Ureter (tissue), 1 donor: ENCODE measurements around the gene INMT. TPM values are rescaled to one million over a fixed set of nuclear protein-coding genes. Genes with fewer than 3 reads are reported as not detected.
A peak's percentile ranks its signal among the peaks of the same experiment; 100 is the strongest.

Experiments used
- DNase-seq: peaks from one replicate; pipeline ENCODE4 v3.0.0-alpha.2; 2020; ENCODE audit warnings: low spot score
- total RNA-seq: library from RNA; stranded (reverse); gene quantifications from one replicate; pipeline ENCODE4 v1.2.4, GENCODE V29; 2023
- donor health status: DM: yes; HTN: yes; CAD: no.

The INMT gene
- total RNA-seq, 1 donor from 2014 or later, result 31.4 TPM

DNA sequence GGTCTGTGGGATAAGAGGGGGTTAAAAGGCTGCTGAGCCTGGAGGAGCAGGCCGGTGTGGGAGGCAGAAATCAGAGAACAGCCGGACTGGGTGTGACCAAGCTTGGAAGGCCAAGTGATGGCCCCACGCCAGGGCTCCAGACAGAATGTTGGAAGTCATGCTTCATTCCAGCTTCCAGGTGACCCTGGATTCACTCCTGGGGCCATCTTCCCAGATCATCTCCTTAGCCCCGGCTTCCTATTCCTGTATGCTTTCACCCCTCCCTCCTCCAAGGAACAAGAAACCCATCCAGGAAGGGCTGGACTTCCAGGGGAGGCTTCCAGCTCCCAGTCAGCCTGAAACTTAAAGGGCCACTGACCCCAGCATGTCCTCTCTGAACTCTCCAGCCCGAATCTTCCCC, 1.0 kb downstream of the INMT start:
- DNase-seq, result peak; percentile 73

DNA sequence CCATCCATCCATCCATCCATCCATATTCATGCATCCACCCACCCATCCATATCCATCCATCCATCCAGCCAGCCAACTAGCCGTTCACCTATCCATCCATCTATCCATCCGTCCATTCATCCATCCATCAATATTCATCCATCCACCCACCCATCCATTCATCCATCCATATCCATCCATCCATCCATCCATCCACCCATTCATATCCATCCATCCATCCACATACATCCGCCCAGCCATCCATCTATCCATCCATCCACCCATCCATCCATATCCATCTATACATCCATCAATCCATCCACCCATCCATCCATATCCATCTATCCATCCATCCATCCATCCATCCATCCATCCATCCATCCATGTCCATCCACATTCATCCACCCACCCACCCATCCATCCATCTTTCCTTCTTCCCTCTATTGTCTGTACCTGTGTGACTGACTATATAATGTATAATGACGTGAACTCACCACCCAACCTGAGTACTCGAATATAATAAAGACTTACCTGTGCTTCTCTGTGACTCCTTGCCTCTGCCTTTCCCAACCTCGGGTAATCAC, 2.5 kb downstream of the INMT start:
- no peak for DNase-seq

DNA sequence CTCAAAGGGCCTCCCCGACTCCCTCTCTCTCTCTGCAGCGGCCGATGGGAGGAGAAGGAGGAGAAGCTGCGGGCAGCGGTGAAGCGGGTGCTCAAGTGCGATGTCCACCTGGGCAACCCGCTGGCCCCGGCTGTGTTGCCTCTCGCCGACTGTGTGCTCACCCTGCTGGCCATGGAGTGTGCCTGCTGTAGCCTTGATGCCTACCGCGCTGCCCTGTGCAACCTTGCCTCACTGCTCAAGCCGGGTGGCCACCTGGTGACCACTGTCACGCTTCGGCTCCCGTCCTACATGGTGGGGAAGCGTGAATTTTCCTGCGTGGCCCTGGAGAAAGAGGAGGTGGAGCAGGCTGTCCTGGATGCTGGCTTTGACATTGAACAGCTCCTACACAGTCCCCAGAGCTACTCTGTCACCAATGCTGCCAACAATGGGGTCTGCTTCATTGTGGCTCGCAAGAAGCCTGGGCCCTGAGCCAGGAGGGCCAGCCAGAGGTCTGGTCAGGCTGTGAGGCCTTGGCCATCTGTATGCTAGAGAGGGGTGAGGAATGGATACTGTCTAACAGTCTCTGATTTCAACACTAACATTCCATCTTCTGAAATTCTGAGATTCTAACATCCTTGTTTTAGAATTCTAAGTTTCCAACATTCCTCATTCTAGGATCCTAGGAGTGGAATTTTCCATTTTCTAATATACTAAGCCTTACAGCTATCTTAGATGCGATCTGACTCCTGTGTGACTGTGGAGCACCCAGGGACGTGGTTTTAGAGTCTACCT, 3.6 kb downstream of the INMT start:
- DNase-seq, result no peak

- no peak for DNase-seq
These were observed 5.4 kb downstream of the INMT start for GRCh38 chr7:30757342-30757692.

- DNase-seq, result no peak
These were observed 8.7 kb downstream of the INMT start for GRCh38 chr7:30760514-30761213.

GRCh38 chr7:30761214-30762156, 9.6 kb downstream of the INMT start:
- DNase-seq, result no peak

DNA sequence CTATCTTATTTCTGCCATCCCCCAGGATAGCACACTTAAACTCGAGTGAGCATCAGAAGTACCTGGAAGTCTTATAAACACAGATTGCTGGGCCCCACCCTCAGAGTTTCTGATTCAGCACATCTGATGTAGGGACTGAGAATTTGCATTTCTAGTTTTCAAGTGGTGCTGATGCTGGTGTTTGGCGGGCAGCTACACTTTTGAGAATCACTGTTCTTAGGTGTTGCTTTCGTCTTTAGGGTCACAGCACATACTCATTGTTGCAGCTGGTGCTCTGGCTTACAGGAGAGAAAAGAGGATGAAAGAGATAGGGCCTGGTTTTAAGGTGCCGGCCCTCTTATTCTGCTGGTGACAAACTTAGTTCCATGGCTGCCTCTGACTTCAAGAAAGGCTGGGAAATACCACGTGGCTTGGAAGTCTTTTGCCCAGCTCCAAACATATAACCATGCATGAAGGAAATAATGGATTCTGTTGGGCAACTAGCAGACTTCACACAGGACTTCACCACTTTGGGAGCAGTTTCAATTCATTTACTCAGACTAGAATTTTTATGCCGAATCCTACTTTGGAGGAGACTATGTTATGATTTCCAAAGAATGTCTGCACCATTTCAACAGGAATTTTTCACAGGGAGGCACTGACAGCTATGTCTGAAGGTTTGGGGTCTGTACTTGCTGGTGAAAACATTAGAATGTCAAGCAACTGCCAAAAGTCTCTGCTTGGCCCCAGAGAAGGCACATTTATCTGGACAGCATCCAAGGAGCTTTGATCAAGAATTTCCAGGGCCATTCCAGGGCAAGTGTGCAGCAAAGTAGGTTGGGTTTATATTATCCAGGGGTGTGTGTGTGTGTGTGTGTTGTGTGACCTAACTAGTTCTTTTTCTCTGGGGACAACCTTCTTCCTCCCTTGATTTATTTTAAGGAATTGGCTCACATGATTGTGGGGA, 12.4 kb downstream of the INMT start:
- DNase-seq, result no peak

GRCh38 chr7:30765408-30765807, 13.5 kb downstream of the INMT start:
- no peak for DNase-seq

DNA sequence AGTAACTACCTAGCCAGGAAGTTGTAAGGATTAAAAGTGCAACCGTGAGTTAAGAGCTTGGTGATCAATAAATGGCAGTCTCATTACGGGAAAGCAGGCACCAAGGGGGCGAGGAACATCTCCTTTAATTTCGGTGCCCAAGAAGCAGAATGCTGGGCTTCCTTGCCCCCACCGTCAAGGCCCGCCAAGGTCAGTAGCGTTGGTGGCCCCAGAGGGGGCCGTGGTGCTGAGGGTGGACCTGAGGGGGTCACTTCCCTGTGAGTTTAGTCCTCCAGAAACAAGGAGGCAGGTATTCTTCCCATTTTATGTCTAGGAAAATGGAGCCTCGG, 18.9 kb downstream of the INMT start:
- DNase-seq, result no peak

GRCh38 chr7:30771174-30771879, 19.4 kb downstream of the INMT start, which contains the start of gene MINDY4:
Gene MINDY4 (plus strand): TSS chr7:30771417. CDS start chr7:30771494, 77 bp downstream.
- peak; percentile 81 for DNase-seq

DNA sequence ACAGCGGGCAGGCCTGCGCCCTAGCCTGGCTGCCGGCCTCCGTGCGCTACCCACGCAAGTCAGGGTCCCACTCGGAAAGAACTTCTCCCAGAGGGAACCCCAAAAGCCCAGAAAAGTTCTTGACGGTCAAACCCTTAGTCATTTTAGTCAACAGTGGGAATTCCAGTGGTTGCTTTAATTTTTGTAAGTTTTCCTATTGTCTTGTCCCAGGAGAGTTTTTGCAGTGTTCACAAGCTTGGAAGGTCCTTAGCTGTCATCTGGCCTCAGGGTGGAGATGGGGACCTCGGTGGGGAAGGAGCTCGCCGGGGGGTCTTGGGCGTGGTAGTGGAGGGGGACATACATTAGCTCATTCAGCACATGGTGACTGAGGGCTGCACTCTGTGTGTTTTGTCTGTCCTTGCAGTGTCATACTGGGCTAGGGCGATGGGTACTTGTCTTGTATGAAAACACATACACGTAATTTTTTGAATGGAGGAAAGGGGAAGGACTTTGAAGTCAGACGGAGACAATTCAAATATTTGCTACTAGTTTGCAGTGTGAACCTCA, 20.0 kb downstream of the INMT start:
- DNase-seq, result no peak

- no peak for DNase-seq
These were observed 21.0 kb downstream of the INMT start for GRCh38 chr7:30772984-30773383.

- DNase-seq, result no peak
These were observed 24.1 kb downstream of the INMT start for GRCh38 chr7:30775992-30776391.

GRCh38 chr7:30776971-30777370, 25.0 kb downstream of the INMT start:
- DNase-seq, result no peak

GRCh38 chr7:30778255-30779025, 26.5 kb downstream of the INMT start:
- no peak for DNase-seq

GRCh38 chr7:30779574-30779973, 27.6 kb downstream of the INMT start:
- no peak for DNase-seq

GRCh38 chr7:30780941-30781340, 29.0 kb downstream of the INMT start:
- DNase-seq, result no peak

DNA sequence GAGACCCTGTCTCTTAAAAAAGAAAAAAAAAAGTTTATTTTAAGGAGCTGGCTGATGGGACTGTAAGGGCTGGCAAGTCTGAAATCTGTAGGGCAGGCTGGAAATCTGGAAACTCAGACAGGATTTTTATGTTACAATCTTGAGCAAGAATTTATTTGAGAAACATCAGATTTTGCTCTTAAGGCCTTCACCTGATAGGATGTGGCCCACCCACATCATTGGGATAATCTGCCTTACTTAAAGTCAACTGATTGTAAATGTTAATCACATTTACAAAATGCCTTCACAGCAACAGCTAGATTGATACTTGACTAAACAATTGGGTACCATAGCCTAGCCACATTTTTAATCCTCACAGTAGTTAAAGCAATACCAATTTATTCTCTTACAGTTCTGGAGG, 30.8 kb downstream of the INMT start:
- DNase-seq, result no peak

DNA sequence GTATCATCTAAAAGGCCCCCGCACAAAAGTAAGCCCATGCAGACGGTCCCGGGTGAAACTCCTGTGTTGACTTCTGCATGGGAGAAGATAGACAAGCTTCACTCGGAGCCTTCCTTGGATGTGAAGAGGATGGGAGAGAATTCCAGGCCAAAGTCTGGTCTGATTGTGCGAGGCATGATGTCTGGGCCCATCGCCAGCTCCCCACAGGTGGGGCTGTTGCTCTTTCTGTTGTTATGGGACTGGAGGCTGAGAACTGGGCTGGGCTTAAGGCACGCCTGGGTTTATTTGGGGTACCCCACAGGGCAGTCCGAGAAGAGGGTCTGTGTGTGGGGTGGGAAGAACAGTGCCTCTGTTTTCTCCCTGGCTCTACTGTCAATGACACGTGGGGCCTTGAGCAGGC, 33.9 kb downstream of the INMT start:
- no peak for DNase-seq
